Stimulated activated naive CD4-positive, alpha-beta T cell treated with Interleukin-2 at 50 U/mL for 16 hours (primary cell): Measurements from ENCODE around the gene TMCO1.
"Not testable (repeated sequence)": the region's sequence is repeated elsewhere in the genome, so short reads cannot be mapped to it uniquely, and the experiment has no call there.

Experiments
- DNase-seq: peaks from one replicate; lab custom pipeline; 2025; lab: John Stamatoyannopoulos, UW

The TMCO1 gene

GRCh38 chr1:165686971-165687433, 81.7 kb downstream of the TMCO1 start:
- DNase-seq: no peak

GRCh38 chr1:165686121-165686970, 82.3 kb downstream of the TMCO1 start:
- DNase-seq: no peak

GRCh38 chr1:165683848-165684485, 84.7 kb downstream of the TMCO1 start:
- DNase-seq: no peak

GRCh38 chr1:165680773-165681172, 87.9 kb downstream of the TMCO1 start:
- not testable (repeated sequence) for DNase-seq

- DNase-seq: no peak
Observed at GRCh38 chr1:165680303-165680702, 88.4 kb downstream of the TMCO1 start.

- DNase-seq: no peak
Observed at GRCh38 chr1:165679282-165680036, 89.2 kb downstream of the TMCO1 start.

GRCh38 chr1:165678509-165678908, 90.2 kb downstream of the TMCO1 start:
- DNase-seq: no peak
